Breast epithelium (tissue), 3 donors: ENCODE data around the gene DNASE1L1.

Source experiments
- POLR2A ChIP-seq: fragments of 450-650 bp; IDR thresholded peaks from one replicate; pipeline ENCODE4 v1.6.1; 2016; ENCODE audit warnings: antibody characterized with exemption, mild to moderate bottlenecking, moderate library complexity
- TF ChIP-seq, protein P1 (sequence below), 3 donors: fragments of 450-650 bp; IDR thresholded peaks; one replicate each; pipeline ENCODE4 v1.5.1; 2016 to 2017; ENCODE audit warnings: antibody characterized with exemption in 3 of 3, mild to moderate bottlenecking in 3 of 3, moderate library complexity in 3 of 3

DNA sequence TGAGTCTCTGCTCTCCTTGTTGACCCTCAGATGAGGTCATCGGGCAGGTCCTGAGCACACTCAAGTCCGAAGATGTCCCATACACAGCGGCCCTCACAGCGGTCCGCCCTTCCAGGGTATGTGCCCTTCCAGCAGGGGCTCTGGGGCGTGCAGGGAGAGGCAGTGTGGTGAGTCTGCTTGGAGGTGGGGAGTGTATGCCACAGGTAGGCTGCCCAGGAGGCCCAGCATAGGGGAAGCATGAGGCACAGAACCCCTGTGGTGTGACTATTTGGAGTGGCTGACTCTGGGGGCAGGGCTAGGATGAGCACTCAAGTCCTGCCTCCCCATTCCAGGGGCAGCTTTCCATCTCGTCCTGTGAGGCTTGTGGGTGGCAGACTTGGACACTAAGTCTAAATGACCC, 24.6 kb upstream of the DNASE1L1 start:
- no peak for TF ChIP-seq POLR2A
- TF ChIP-seq, protein P1, sequence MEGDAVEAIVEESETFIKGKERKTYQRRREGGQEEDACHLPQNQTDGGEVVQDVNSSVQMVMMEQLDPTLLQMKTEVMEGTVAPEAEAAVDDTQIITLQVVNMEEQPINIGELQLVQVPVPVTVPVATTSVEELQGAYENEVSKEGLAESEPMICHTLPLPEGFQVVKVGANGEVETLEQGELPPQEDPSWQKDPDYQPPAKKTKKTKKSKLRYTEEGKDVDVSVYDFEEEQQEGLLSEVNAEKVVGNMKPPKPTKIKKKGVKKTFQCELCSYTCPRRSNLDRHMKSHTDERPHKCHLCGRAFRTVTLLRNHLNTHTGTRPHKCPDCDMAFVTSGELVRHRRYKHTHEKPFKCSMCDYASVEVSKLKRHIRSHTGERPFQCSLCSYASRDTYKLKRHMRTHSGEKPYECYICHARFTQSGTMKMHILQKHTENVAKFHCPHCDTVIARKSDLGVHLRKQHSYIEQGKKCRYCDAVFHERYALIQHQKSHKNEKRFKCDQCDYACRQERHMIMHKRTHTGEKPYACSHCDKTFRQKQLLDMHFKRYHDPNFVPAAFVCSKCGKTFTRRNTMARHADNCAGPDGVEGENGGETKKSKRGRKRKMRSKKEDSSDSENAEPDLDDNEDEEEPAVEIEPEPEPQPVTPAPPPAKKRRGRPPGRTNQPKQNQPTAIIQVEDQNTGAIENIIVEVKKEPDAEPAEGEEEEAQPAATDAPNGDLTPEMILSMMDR (IDR thresholded peaks at IDR 0.05): no peak
